Mesodermal cell (in vitro differentiated cells): ENCODE measurements around the gene RBMS3.
A peak's percentile ranks its signal among the peaks of the same experiment; 100 is the strongest.
"Not testable (repeated sequence)": the region's sequence is repeated elsewhere in the genome, so short reads cannot be mapped to it uniquely, and the experiment has no call there.

Experiments used
- H3K27ac ChIP-seq: 2 replicates; pipeline ENCODE4 v1.7.0; 2013; ENCODE audit warnings: mild to moderate bottlenecking, low read depth, low read length, moderate library complexity; ENCODE audit not compliant: severe bottlenecking
- H3K36me3 ChIP-seq: 2 replicates; pipeline ENCODE4 v1.7.1; 2013; ENCODE audit warnings: mild to moderate bottlenecking, low read length, moderate library complexity; ENCODE audit not compliant: control insufficient read depth, insufficient read depth
- H3K4me1 ChIP-seq: one replicate; pipeline ENCODE4 v1.7.1; 2013; ENCODE audit warnings: mild to moderate bottlenecking, low read length; ENCODE audit not compliant: insufficient read depth, control insufficient read depth, poor library complexity, severe bottlenecking
- H3K4me3 ChIP-seq: 2 replicates; pipeline ENCODE4 v1.7.0; 2013; ENCODE audit warnings: low read length, control low read depth, mild to moderate bottlenecking; ENCODE audit not compliant: insufficient read depth, poor library complexity, severe bottlenecking; ENCODE audit errors: extremely low read depth
- H3K9me3 ChIP-seq: 2 replicates; pipeline ENCODE4 v1.7.1; 2013; ENCODE audit warnings: mild to moderate bottlenecking, low read length, moderate library complexity; ENCODE audit not compliant: control insufficient read depth
- WGBS, 2 experiments: methylation state at CpG; one replicate each; pipeline ENCODE4 v1.1.5; 2013; ENCODE audit warnings: missing lambda C conversion rate in 2 of 2; ENCODE audit not compliant: insufficient coverage in 2 of 2; 5-methylcytosine and 5-hydroxymethylcytosine counted together

Gene RBMS3

GRCh38 chr3:29385046-29385830 is 104.4 kb downstream of the RBMS3 start:
- peaks cover 15% of the 10 kb centered on the region for H3K4me1 ChIP-seq
- 92 to 97% methylated on average over 5 of the region's 5 CpGs for WGBS, 2 experiments
- peaks cover 39% of the 10 kb centered on the region for H3K36me3 ChIP-seq
- peaks cover 4% of the 10 kb centered on the region for H3K9me3 ChIP-seq
- H3K4me3 ChIP-seq, result no peak overlapping the region
- peak overlapping the region; percentile 39 for H3K27ac ChIP-seq

DNA sequence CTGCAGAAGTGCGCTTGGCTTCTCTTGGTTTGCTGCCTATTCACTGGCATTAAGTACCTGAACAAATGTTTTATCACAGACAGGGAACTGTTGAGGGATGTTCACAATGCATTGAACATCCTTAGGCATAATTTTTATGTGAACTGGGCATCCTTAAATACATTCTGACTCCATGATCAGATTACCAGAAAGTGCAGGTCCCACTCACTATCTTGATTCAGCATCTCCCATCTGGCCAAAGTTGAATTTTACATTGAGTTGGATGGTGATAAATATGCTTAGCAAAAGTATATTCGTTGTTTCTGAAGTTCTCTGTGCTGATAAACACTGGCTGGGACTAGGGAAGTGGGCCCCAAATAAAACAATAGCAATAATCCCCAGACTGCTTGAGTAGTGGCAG is 108.5 kb downstream of the RBMS3 start:
- peaks cover 27% of the 10 kb centered on the region for H3K36me3 ChIP-seq
- no peaks in the 10 kb centered on the region for H3K4me1 ChIP-seq
- no peak overlapping the region for H3K4me3 ChIP-seq
- no peak overlapping the region for H3K27ac ChIP-seq
- 75 to 100% methylated on average over 1 of the region's 2 CpGs for WGBS, 2 experiments
- peaks cover 8% of the 10 kb centered on the region for H3K9me3 ChIP-seq

- Histone ChIP-seq H3K27ac (no peak overlapping the region), H3K4me3 (no peak overlapping the region), H3K9me3 (peaks cover 16% of the 10 kb centered on the region), H3K4me1 (no peaks in the 10 kb centered on the region), H3K36me3 (peaks cover 21% of the 10 kb centered on the region)
Observed at GRCh38 chr3:29392625-29393388, 111.9 kb downstream of the RBMS3 start.

DNA sequence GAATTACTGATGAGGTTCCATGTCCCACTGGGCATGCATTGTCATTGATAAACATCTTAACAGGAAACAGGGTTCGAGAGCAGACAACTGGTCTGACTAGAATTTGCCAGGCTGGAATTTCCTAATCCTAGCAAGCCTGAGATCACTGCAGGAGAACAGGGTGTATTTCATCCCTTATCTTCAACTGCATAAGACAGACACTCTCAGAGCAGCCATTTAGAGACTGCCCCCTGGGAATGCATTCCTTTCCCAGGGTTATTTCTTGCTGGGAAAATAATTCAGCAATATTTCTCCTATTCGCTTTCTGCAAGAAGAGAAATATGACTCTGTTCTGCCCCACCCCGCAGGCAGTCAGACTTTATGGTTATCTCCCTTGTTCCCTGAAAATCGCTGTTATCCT is 113.1 kb downstream of the RBMS3 start:
- peaks cover 16% of the 10 kb centered on the region for H3K9me3 ChIP-seq
- H3K27ac ChIP-seq, result peak overlapping the region; percentile 68
- peaks cover 23% of the 10 kb centered on the region for H3K36me3 ChIP-seq
- not testable (repeated sequence) for H3K4me1 ChIP-seq, H3K4me3 ChIP-seq
- 71 to 92% methylated on average over 3 of the region's 4 CpGs for WGBS, 2 experiments

DNA sequence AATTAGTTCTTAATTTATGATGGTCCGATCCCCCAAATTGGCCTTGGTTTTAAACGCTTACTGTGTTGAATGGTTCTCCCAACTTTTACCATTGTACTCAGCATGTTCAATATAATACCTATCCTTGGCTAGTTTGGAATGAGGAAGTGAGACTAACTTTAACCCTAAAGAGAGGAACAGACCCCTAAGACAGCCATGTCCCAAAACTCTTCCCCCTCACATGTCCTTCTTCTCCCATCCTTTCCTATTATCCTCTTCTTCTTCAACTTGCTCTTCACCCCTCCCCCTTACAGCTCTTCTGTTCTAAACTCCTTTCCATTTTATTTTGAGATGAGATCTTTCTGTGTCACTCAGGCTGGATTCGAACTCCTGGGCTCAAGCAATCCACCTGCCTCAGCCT is 116.5 kb downstream of the RBMS3 start:
- peaks cover 12% of the 10 kb centered on the region for H3K36me3 ChIP-seq
- no peak overlapping the region for H3K27ac ChIP-seq
- H3K4me1 ChIP-seq, result no peaks in the 10 kb centered on the region
- WGBS, 2 experiments, result 100% methylated on average over 1 of the region's 3 CpGs
- no peak overlapping the region for H3K4me3 ChIP-seq
- peaks cover 12% of the 10 kb centered on the region for H3K9me3 ChIP-seq

- WGBS, 2 experiments, result 71 to 89% methylated on average over 1 to 2 of the region's 4 CpGs
Observed at GRCh38 chr3:29398787-29399186, 117.9 kb downstream of the RBMS3 start.

DNA sequence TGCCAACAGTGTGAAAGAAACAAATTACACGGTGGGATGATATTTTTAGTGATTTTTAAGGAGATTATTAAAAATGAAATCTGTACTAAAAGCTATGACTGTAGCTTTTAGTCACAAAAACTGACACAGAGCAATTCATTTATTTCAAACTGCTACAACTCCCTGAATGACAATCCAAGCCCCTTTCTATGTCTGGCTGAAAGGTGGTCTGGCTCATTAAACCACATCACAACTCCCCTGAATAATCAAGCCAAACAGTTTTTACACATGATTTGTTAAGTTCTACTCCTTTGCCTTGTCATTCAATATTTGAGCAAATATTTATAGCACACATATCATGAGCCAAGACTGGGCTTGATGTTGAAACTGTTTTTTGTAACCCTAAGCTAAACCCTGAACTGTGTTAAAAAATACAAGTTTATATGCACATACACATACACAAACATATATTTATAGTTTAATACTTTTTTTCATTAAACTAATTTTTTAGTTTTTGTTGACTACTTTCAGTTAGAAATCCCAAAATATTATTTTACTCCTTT is 125.5 kb downstream of the RBMS3 start:
- peaks cover 15% of the 10 kb centered on the region for H3K36me3 ChIP-seq
- 40% methylated on average over 1 of the region's 1 CpG; no CpG with 5 or more reads in 1 of the 2 experiments for WGBS, 2 experiments

More at GRCh38 chr3:29398787-29399186, 117.9 kb downstream of the RBMS3 start:
- Histone ChIP-seq H3K4me3 (no peak overlapping the region), H3K4me1 (no peaks in the 10 kb centered on the region), H3K36me3 (peaks cover 16% of the 10 kb centered on the region), H3K9me3 (peaks cover 12% of the 10 kb centered on the region), H3K27ac (no peak overlapping the region)

DNA sequence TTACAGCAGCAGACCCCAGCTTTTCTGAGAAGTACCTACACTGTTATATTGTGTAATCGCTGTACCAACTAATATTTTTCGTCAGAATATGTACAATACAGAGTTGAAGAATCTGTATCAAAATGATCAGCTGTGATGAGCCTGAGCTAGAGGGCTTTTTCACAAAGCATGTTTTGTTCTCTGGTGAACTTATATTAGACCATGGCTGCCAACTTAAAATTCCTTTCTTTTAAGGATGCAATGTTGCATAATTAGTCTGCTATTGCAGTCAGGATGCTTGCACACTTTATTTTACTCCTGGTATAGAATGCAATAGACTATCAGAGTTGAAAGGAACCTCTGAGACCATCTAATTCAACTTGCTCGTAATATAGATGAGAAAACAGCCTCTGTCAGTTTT is 127.8 kb downstream of the RBMS3 start:
- no peaks in the 10 kb centered on the region for H3K4me1 ChIP-seq
- peaks cover 12% of the 10 kb centered on the region for H3K36me3 ChIP-seq
- H3K4me3 ChIP-seq, result no peak overlapping the region
- H3K9me3 ChIP-seq, result no peaks in the 10 kb centered on the region
- no peak overlapping the region for H3K27ac ChIP-seq
- WGBS, 2 experiments, result no CpG with 5 or more reads among the region's 3 CpGs

More for the DNA sequence above, 125.5 kb downstream of the RBMS3 start:
- Histone ChIP-seq H3K4me1 (no peaks in the 10 kb centered on the region), H3K4me3 (no peak overlapping the region), H3K9me3 (no peaks in the 10 kb centered on the region), H3K27ac (no peak overlapping the region)

DNA sequence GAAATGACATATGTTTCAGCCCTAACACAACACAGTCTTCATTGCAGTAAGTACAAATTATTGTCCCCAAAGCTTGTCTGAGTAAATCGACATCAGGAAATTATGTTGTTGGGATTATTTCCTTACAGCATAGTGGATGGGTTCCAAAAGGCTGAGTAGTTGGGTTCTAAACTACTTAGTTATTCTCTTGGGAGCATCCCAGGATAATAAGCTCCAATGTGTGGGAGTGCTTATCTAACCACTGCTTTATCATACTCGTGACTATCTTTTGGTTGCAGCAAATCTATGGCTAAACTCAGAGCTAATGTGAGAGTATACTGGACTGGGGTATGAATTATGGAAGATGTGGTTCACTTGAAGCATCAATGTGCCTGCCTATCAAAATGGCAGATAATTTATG is 128.5 kb downstream of the RBMS3 start:
- no peaks in the 10 kb centered on the region for H3K9me3 ChIP-seq

DNA sequence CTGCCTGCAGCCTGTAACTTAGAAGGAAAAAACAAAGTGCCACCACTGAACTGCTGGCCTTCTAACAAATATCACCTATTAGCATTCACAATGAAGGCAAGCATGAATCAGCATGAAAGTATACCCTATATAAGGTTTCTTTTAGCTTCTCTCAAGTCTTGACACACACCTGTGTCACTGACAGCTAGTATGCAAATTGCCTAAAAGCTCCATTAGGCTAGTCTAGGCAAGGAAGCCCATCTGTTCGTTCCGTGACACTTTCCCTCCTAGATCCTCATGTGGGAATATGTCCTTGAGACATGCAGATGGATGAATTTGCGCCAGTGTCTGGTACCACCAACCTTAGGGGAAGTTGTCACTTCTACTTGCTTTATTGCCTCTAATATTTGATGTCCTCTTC is 129.3 kb downstream of the RBMS3 start:
- peaks cover 12% of the 10 kb centered on the region for H3K36me3 ChIP-seq
- no peak overlapping the region for H3K4me3 ChIP-seq
- H3K9me3 ChIP-seq, result no peaks in the 10 kb centered on the region
- no peak overlapping the region for H3K27ac ChIP-seq
- WGBS, 2 experiments, result 75 to 92% methylated on average over 2 to 3 of the region's 3 CpGs
- no peaks in the 10 kb centered on the region for H3K4me1 ChIP-seq

More for the DNA sequence above, 128.5 kb downstream of the RBMS3 start:
- Histone ChIP-seq H3K4me1 (no peaks in the 10 kb centered on the region), H3K36me3 (peaks cover 12% of the 10 kb centered on the region), H3K27ac (no peak overlapping the region), H3K4me3 (no peak overlapping the region)
- 89 to 91% methylated on average over 1 of the region's 2 CpGs for WGBS, 2 experiments
